NB4 (cell line): ENCODE data around the gene MTURN.

Experiments
- CTCF ChIP-seq: IDR thresholded peaks from one replicate; pipeline ENCODE4 v1.5.1; 2012; ENCODE audit warnings: low read depth, low read length
- MAX ChIP-seq: IDR thresholded peaks from 2 replicates; pipeline ENCODE4 v1.6.1; 2011; ENCODE audit warnings: low read depth, low read length
- MYC ChIP-seq: IDR thresholded peaks from 2 replicates; pipeline ENCODE4 v1.6.1; 2011; ENCODE audit warnings: low read depth, low read length
- POLR2A ChIP-seq: IDR thresholded peaks from 2 replicates; pipeline ENCODE4 v1.6.1; 2011; ENCODE audit warnings: mild to moderate bottlenecking; ENCODE audit not compliant: insufficient read length; ENCODE audit errors: extremely low read depth

- no peak for TF ChIP-seq CTCF
- no peak for TF ChIP-seq POLR2A
- no peak for TF ChIP-seq MAX
- TF ChIP-seq MYC, result no peak
These were observed 27.9 kb downstream of the MTURN start for GRCh38 chr7:30162622-30163124.
